SKM-1 treated with dmso at 0.1 percent for 144 hours (cell line): ENCODE results near the gene GID8.

ENCODE experiments used
- DNase-seq: peaks from one replicate; lab custom pipeline; 2025; ENCODE audit not compliant: unreplicated experiment; lab: John Stamatoyannopoulos, UW

GID8 gene

DNA sequence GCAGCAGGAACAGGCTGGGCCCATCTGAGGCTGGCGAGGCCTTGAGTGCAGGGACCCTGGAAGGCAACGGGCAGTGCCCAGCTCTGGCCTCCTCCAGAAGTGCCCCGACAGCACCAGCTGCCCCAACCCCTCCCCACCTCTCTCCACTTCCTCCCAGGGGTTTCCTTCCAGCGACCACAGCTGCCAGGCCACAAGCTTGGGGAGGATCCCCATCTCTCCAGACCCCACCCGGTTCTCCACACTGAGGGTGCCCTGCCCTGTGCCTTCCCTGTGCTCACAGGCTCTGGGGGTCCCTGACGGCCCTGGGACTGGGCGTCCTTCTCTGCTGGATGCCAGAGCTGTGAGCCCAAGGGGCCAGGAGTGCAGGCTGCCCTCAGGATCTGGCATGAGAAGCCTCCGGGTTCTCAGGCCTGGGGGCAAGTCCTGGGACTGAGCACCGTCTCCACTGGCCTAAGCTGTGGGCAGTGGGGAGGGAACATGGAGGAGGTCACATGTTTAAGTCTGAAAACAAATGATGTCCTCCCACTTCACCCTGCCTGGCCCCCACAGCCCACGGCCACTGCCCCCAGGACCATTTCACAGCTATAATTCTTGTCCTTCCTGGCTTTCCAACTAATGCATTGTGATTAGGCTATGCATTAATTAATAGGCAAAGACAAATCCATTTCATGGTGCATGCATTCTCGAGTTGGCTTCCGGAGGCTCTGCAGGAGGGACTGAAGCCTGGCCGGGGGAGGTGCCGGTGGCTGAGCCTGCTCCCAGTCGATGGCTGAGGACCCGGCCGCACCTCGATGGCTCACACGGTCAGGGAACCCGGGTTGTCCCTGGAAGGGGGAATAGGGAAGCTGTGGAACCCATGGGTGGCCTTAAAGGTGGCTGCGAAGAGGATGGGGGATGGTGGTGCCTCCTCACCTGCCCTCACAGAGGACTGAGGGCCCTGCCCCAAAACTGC, 44.5 kb downstream of the GID8 start:
- DNase-seq: no peak

DNA sequence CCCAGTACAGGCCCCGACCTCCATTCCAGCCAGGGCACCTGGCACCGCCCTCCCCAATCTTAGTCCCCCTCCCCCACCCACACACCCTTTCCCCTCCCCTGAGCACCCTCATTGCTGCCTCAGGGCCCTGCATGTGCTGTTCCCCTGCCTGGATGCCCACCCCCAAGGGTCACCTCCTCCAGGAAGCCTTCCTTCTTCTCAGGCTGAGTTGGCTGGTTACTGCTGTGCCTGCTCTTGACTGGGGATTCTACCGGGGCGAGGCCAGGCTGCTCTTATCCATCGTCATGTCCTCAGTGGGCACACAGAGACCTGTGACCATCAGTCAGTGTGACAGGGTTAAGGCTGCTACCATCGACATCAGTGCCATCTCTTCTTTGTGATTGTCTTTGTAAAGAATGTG, 45.3 kb downstream of the GID8 start:
- no peak for DNase-seq

DNA sequence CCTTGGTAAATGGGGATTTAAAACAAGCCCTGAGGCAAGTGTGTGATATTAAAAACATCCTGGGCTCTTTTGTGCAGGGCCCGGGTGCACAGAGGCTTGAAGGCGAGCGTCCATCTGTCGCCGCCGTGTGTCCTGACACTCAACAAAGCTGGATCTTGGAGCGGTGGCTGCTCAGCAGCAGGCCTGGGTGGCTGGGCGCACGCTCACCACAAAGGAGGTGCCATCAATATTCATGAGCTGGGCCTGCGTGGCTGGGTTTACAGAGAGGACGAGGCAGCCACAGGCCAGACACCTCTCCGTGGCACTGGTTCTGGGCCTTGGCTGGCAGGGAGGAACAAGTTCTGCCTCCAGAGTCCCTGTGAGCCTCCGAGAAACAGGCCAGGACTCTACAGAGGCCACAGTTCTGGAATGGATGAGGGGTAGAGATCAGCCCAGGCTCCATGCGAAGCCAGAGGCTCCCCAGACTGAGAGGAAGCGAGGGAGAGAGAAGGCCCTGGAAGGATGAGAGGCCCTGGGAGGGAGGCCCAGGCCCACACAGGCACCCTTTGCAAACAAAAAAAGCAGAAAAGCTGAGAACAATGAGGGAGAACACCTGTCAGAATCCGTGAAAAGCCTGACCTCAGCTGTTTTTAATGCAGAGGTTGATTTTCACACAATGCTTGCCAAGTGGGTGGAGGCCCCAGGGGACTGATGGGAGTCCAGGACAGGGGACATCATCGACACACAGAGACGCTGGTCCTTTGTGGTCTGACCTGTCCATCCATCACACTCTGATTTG, 46.9 kb downstream of the GID8 start:
- no peak for DNase-seq

DNA sequence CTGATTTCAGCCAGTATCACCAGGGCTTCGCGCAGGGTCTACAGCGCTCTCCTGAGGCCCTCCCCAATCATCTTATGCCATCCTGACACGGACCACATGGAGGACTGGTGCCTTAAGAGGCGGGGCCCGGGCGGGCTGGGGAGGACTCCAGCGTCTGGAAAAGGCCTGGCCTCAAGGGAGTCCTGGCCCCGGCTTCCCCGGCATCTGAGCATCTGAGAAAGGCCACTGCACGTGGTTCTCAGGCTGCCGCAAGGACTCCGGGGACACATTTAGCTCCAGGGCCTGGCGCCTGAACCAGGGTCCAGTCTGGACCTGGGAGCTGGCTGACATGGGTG, 47.5 kb downstream of the GID8 start:
- no peak for DNase-seq

DNA sequence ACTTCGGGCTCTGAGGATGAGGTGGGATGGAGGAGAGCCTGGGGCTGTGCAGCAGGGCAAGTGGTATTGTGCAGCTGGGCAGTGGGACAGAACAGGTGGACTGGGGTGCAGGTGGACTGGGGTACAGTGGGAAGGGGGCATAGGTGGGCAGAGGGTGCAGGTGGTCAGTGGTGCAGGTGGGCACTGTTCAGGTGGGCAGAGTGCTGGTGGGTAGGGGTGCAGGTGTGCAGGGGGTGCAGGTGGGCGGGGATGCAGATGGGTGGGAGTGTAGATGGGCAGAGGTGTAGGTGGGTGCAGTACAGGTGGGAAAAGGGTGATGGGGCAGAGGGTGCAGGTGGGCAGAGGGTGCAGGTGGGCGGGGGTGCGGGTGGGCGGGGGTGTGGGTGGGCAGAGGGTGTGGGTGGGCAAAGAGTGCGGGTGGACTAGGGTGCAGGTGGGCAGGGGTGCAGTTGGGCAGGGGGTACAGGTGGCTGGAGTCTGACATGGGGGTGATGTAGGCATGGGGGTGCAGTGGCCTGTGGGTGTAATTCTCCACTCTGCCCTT, 48.4 kb downstream of the GID8 start:
- DNase-seq: no peak

DNA sequence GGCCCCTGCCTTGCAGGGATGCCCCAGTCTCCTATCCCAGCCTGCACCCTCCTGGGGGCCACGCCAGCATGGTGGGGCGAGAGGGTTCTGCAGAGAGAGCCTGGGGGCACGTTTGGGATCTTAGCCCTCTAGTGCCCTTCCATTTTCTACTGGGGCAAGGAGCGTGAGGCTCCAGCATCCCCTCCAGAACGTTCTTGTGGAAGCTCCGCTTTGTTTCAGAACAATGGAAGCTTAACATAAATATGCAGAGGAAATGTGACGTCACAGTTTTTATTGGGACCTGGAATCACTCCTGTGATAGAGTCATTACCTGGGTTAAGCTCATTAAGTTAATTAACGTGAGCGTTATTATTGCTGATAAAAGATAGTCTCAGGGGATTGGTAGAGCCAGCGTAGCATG, 49.2 kb downstream of the GID8 start:
- DNase-seq: no peak

DNA sequence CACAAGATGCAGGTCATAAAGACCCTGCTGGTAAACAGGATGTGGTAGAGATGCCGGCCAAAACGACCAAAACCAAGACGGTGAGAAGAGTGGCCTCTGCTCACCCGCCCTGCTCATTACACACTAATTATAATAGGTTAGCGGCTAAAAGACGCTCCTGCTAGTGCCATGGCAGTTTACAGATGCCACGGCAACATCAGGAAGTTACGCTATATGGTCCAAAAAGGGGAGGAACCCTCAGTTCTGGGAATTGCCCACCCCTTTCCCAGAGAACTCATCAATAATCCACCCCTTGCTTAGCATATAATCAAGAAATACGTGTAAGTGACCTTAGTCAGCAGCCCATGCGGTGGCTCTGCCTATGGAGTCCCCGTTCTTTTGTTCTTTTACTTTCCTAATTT, 51.3 kb downstream of the GID8 start:
- no peak for DNase-seq

DNA sequence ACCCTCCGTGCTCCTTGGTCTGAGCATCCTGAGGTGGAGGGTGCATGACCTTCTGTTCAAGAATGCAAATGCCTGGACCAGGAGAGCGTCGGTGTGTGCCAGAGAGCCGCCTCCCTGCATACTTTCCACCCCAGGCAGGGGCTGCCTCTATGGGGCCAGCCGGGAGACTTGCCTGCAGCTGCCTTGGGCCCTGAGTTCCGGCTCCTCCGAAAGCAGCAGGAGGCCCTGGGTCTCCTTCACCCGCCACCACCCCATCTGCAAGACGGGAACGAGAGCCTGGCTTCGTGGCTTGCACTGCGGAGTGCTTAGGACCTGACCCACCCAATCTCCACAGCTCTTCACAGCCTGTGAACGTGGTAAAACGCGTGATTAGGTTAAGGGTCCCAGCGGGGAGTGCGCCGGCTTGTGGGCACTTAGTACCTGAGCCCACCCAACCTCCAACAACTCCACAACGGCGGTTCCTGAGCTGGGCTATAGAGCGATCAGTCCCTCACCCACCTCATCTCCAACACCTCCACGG, 52.4 kb downstream of the GID8 start:
- DNase-seq: no peak

DNA sequence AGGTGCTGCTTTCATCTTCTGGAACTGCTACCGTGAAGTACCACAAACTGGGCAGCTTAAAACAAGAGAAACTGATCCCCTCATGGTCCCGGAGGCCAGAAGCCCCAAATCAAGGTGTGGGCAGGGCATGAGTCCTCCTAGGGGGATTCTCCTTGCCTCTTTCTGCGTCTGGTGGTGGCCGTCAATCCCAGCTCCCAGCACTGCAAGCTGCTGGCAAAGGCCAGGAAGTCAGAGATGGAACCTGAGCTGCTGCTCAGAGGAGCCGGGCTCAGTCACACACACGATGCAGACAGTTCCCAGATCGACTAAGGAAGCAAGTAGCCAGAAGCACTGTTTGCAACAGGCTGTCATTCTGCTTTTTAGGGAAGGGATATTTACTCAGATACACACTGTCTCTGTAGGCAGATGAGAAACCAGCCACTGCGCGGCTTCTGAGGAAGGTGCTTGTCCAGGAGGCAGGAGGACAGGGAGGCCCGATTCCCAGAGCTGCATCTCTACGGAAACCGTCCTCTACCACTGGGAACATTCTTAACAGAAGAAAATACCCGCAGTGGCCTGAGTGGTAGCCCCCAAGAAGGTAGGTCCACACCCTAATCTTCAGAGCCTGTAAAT, 53.4 kb downstream of the GID8 start:
- DNase-seq: no peak

DNA sequence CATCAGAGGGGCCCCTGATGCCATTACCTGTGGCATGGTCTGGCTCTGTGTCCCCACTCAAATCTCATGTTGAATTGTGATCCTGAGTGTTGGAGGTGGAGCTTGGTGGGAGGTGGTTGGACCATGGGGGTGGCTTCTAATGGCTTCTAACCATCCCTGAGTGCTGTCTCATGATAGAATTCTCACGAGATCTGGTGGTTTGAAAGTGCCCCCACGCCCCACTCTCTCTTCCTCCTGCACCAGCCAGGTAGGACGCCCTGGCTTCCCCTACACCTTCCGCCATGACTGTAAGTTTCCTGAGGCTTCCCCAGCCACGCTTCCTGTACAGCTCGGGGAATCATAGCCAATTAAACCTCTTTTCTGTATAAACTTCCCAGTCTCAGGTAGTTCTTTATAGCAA, 53.9 kb downstream of the GID8 start:
- no peak for DNase-seq

DNA sequence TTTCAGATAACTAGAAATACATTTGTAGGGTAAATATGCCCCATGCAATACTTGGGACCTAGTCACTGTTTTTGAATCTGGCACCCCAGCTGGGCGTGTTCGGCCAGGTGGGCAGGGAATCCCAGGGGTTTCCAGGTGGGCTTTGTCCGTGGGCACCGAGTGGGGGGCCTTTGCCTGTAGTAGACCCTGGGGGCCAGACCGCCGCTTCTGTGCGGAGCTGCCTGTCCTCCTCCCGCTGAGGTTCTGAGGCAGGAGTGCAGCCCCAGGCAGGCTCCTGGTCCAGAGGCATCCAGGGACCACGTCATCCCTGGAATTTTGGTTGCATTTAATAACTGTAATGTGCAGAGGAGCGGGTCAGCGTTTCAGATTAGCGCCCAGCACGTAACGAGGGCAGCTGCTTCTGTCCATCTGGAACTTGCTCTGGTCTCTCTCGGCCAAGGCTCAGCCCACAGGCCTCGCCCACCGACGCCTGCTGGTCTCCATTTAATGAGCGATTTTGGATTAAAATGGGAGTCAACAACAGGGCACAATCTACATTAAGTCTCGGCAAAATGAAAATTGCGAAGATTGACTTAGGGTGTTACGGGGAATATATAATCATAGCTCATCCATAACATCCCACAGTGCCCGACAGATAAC, 56.0 kb downstream of the GID8 start:
- DNase-seq: no peak

DNA sequence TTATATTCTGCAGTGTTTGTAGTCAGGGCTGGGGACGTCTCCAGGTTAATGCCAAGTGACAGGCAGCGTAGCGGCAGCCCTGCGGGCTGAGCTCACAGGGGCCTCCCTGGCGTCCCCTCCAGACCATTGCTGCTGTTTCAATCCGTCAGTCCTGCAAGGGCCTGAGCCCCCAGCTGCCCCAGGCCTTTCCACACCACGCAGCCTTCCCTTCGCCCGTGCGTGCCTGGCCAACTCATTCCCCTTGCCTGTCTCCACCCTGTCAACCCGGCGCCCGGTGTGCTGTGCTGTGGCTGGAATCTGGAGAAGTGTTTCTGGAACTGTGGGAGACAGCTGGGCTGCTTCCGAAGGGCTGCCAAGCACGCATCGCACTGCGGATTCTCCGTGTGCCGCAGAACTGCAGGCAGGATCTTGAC, 56.9 kb downstream of the GID8 start:
- no peak for DNase-seq

DNA sequence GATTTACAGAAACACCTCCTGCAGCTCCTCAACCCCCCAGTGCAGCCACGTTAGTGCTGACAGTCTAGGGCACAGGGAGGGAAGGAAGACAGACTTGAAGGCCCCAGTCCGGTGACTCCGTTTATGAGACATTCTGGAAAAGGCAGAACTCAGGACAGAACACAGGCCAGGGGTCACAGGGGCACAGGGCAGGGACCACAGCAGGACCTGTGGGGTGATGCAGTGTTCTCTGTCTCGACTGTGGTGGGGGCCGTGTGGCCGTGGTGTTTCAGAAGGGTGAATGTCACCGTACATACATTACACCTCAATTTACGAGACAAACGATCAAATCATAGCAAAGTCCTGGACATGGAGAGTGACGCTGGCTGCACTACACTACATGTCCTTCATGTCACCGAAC, 57.5 kb downstream of the GID8 start:
- no peak for DNase-seq

DNA sequence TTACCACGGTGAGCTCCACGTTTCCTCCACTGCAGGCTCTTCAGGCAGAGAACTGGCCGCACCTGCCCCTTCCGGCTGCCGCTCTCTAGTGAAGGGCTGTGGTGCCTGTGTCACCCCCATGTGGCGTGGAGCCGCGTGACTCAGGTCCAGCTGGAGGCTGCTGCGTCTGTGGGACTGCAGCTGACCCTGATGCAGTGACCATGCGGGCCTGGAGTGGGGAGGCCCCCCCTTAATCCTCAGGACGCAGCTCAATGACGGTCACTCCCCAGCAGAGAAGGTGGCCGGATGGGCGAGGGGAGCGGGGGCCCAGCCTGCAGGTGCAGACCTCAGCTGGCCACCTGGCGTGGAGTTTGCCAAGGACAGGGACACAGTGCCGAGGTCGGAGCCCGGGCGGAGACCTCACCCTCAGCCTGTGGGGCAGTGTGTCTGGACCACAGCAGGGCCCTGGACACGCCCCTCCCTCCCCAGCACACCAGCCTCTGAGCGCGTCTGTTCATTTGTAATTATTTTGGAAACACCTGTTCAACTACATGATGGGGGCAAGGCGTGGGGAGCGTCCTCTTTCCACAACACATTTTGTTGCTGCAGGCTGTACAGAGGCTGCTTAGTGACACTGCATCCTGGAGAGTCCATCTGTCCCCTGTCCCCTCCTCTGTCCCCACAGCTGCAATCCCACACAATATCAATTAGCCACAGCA, 58.1 kb downstream of the GID8 start:
- DNase-seq: no peak

DNA sequence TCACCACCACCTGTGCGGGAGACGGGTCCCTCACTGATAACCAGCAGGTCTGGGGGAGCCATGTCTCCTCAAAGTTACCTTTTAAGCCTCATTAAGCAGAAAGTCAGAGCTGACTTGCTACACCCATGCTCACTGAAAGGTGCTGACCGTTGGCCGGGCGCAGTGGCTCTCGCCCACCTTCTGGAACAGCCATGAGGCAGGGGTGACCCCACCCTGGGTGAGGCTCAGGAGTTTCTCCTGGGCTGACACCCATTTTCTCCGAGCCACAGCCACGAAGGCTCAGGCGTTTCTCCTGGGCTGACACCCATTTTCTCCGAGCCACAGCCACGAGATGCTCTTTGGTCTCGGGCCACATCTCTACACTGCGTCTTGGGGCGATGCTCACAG, 58.6 kb downstream of the GID8 start:
- no peak for DNase-seq

DNA sequence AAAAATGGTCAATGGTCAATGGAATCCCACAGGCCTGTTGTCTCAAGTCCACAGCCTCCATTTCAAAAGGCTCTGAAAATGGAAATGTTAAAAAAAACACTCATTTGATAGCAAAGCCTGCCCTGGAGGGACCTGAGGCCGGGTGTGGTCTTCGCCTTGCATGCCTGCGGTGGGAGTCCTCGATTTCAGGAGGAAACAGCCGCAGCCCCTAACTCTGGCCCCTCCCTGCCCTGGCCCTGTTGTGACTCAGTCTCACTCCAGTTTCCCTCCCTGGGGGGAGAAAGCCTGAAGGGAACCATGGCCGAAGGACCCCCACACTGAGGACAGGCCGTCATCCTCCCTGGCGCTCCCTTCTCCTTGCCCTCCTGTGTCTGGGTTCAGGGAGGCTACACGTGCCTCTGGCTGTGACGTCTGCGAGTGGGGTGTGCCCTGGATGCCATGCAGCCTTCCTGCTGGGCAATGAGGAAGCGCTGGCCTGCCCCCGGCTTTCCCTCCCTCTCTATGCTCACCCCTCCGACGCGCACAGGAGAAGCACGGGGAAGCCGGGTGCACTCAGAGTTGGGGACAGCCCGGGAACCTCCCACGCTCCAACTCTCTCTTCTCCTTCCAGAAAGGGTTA, 59.6 kb downstream of the GID8 start:
- no peak for DNase-seq
